OCI-LY1 (cell line): ENCODE measurements around the gene WDSUB1.

Experiments used
- H2AFZ ChIP-seq: fragments of 200-600 bp; sonication (generic), shearing (Covaris generic); 2 replicates; pipeline ENCODE4 v1.6.0; 2014; ENCODE audit warnings: antibody characterized with exemption, mild to moderate bottlenecking, low read length
- H3F3A ChIP-seq: fragments of 200-600 bp; sonication (generic), shearing (Covaris generic); 2 replicates; pipeline ENCODE4 v1.6.0; 2014; ENCODE audit warnings: mild to moderate bottlenecking, antibody characterized with exemption, low read length, moderate library complexity; ENCODE audit not compliant: insufficient read depth
- H3K27ac ChIP-seq: fragments of 200-600 bp; sonication (generic); 2 replicates; pipeline ENCODE4 v1.5.1; 2014; ENCODE audit warnings: low read length, mixed run types, mild to moderate bottlenecking, low read depth; ENCODE audit not compliant: poor library complexity, severe bottlenecking
- H3K27me3 ChIP-seq: fragments of 200-600 bp; sonication (generic); 2 replicates; pipeline ENCODE4 v1.6.0; 2014; ENCODE audit warnings: antibody characterized with exemption, mild to moderate bottlenecking, low read length, moderate library complexity; ENCODE audit not compliant: insufficient read depth
- H3K36me3 ChIP-seq: fragments of 200-600 bp; sonication (generic); 2 replicates; pipeline ENCODE4 v1.6.1; 2014; ENCODE audit warnings: mild to moderate bottlenecking, antibody characterized with exemption, low read length, moderate library complexity, mixed read lengths; ENCODE audit not compliant: insufficient read depth
- H3K4me1 ChIP-seq: fragments of 200-600 bp; sonication (generic); 2 replicates; pipeline ENCODE4 v1.5.1; 2014; ENCODE audit warnings: mild to moderate bottlenecking, low read length, moderate library complexity; ENCODE audit not compliant: insufficient read depth, severe bottlenecking
- H3K4me2 ChIP-seq: fragments of 200-600 bp; sonication (generic), shearing (Covaris generic); 2 replicates; pipeline ENCODE4 v1.6.1; 2014; ENCODE audit warnings: low read length
- H3K4me3 ChIP-seq: fragments of 200-600 bp; sonication (generic); 2 replicates; pipeline ENCODE4 v1.5.1; 2014; ENCODE audit warnings: low read length, low read depth, mild to moderate bottlenecking, mixed read lengths; ENCODE audit not compliant: poor library complexity, severe bottlenecking
- H3K79me2 ChIP-seq: fragments of 200-600 bp; shearing (Covaris generic); 2 replicates; pipeline ENCODE4 v1.6.1; 2016; ENCODE audit warnings: mixed run types, low read length, mixed read lengths; ENCODE audit not compliant: insufficient read depth
- H3K9ac ChIP-seq: fragments of 200-600 bp; sonication (generic), shearing (Covaris generic); 2 replicates; pipeline ENCODE4 v1.6.1; 2014; ENCODE audit warnings: mild to moderate bottlenecking, low read length, mixed read lengths
- H3K9me2 ChIP-seq: fragments of 200-600 bp; sonication (generic), shearing (Covaris generic); 2 replicates; pipeline ENCODE4 v1.6.1; 2014; ENCODE audit warnings: low read depth, mild to moderate bottlenecking, low read length, mixed read lengths
- H3K9me3 ChIP-seq: fragments of 200-600 bp; shearing (Covaris generic); 2 replicates; pipeline ENCODE4 v1.6.1; 2014; ENCODE audit warnings: low read length, mixed read lengths
- H4K20me1 ChIP-seq: fragments of 200-600 bp; sonication (generic), shearing (Covaris generic); 2 replicates; pipeline ENCODE4 v1.6.0; 2016; ENCODE audit warnings: mild to moderate bottlenecking, low read length; ENCODE audit not compliant: insufficient read depth
- EZH2 ChIP-seq: fragments of 200-600 bp; sonication (generic), shearing (Covaris generic); IDR thresholded peaks from 2 replicates; pipeline ENCODE4 v1.8.0; 2017; ENCODE audit warnings: borderline replicate concordance, mixed run types, mild to moderate bottlenecking, antibody characterized with exemption, low read length, moderate library complexity, mixed read lengths
- TF ChIP-seq, protein P1 (sequence below): fragments of 200-600 bp; sonication (generic), shearing (Covaris generic); IDR thresholded peaks from 2 replicates; pipeline ENCODE4 v1.5.1; 2017; ENCODE audit warnings: mild to moderate bottlenecking, antibody characterized with exemption, low read length, moderate library complexity, mixed read lengths

WDSUB1 gene

DNA sequence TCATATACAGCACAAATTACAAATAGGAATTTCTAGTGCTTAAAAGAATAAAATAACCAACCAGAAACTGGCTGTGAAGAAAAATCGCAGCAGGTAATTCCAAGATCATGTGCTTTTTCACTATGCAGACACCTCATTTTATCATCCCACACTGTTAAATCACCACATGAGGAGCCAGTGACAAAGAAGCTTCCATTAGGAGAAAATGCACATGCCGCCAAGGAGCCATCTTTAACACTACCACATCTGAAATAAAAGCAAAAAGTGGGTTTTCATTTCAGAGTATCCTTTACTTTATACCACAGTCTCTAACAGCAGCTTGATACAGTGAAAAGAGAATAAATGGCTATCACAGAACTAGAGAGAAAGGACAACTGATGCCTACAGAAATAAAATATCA lies 6.8 kb downstream of the WDSUB1 start:
- H3K9me3 ChIP-seq, result no peaks in the 10 kb centered on the region
- no peaks in the 10 kb centered on the region for H3K9me2 ChIP-seq
- no peak overlapping the region for H3K4me2 ChIP-seq
- no peaks in the 10 kb centered on the region for H3K27me3 ChIP-seq
- no peak overlapping the region for H2AFZ ChIP-seq
- H3K79me2 ChIP-seq, result peaks cover 7% of the 10 kb centered on the region; the same call in 1 of the 2 replicates
- H3F3A ChIP-seq, result peaks cover 4% of the 10 kb centered on the region; the same call in 1 of the 2 replicates
- H3K36me3 ChIP-seq, result peaks cover 34% of the 10 kb centered on the region
- TF ChIP-seq, protein P1, sequence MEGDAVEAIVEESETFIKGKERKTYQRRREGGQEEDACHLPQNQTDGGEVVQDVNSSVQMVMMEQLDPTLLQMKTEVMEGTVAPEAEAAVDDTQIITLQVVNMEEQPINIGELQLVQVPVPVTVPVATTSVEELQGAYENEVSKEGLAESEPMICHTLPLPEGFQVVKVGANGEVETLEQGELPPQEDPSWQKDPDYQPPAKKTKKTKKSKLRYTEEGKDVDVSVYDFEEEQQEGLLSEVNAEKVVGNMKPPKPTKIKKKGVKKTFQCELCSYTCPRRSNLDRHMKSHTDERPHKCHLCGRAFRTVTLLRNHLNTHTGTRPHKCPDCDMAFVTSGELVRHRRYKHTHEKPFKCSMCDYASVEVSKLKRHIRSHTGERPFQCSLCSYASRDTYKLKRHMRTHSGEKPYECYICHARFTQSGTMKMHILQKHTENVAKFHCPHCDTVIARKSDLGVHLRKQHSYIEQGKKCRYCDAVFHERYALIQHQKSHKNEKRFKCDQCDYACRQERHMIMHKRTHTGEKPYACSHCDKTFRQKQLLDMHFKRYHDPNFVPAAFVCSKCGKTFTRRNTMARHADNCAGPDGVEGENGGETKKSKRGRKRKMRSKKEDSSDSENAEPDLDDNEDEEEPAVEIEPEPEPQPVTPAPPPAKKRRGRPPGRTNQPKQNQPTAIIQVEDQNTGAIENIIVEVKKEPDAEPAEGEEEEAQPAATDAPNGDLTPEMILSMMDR, result no peak
- no peak for TF ChIP-seq EZH2
- peaks cover 12% of the 10 kb centered on the region for H3K4me1 ChIP-seq
- no peak overlapping the region for H3K9ac ChIP-seq
- no peak overlapping the region for H3K27ac ChIP-seq
- no peaks in the 10 kb centered on the region for H4K20me1 ChIP-seq
- no peak overlapping the region for H3K4me3 ChIP-seq

DNA sequence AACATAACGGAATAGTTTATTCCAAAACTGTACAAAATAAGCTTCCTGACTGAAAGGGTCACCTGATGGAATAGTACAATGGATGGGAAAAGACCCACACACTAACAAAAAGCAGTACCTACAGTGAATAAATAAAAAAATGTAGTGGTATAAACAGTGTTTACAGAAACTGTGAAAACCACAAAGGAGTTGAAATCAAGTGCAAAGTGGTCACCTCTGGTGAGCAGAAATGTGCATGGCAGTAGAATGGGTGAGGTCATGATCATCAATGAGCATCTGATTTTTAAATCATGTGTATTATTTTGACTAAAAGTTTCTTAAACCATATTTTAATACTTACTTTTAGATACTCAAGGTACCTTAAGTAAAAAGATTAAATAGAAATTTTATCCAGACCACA lies 11.4 kb downstream of the WDSUB1 start:
- Histone ChIP-seq H2AFZ (no peak overlapping the region), H3K9me3 (no peaks in the 10 kb centered on the region), H3K4me1 (no peaks in the 10 kb centered on the region), H3K79me2 (no peaks in the 10 kb centered on the region), H4K20me1 (no peaks in the 10 kb centered on the region), H3K4me2 (no peak overlapping the region), H3F3A (no peaks in the 10 kb centered on the region; the same call in 1 of the 2 replicates), H3K27ac (no peak overlapping the region), H3K9me2 (no peaks in the 10 kb centered on the region), H3K9ac (no peak overlapping the region), H3K27me3 (no peaks in the 10 kb centered on the region), H3K36me3 (peaks cover 27% of the 10 kb centered on the region), H3K4me3 (no peak overlapping the region)
- no peak for TF ChIP-seq EZH2
- TF ChIP-seq, protein P1, result no peak

DNA sequence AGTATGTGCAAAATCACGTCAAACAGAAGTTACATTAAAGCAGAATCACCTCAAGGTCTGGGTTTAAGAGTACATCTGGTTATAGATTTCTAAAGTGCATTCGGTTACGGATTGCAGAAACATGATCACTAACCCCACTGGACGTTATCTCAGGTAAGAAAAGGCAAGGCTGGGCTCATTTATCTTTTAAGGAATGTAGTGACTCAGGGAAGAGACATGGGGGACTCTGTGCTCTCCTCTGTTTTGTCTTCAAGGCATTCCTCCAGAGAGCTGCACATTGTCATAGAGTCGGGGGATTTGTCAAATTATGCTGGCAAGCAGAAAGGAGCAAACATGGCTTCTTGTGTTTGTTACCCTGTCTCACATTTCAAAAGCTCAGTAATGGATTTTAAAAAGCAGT lies 14.3 kb downstream of the WDSUB1 start:
- Histone ChIP-seq H3K9ac (no peak overlapping the region), H3K36me3 (peaks cover 18% of the 10 kb centered on the region), H2AFZ (no peak overlapping the region), H3K79me2 (no peaks in the 10 kb centered on the region), H3F3A (no peaks in the 10 kb centered on the region), H3K9me3 (no peaks in the 10 kb centered on the region), H3K9me2 (no peaks in the 10 kb centered on the region), H3K4me3 (no peak overlapping the region), H3K4me1 (no peaks in the 10 kb centered on the region), H3K27me3 (no peaks in the 10 kb centered on the region), H3K27ac (no peak overlapping the region), H3K4me2 (no peak overlapping the region), H4K20me1 (no peaks in the 10 kb centered on the region)
- TF ChIP-seq, protein P1, result no peak
- no peak for TF ChIP-seq EZH2
